ENCODE measurements around the gene OR51B4. TPM values are rescaled to one million over a fixed set of nuclear protein-coding genes. Genes with fewer than 3 reads are reported as not detected.

OR51B4 gene
- total and polyA plus RNA-seq, 7 experiments from 2014 or later: not detected

DNA sequence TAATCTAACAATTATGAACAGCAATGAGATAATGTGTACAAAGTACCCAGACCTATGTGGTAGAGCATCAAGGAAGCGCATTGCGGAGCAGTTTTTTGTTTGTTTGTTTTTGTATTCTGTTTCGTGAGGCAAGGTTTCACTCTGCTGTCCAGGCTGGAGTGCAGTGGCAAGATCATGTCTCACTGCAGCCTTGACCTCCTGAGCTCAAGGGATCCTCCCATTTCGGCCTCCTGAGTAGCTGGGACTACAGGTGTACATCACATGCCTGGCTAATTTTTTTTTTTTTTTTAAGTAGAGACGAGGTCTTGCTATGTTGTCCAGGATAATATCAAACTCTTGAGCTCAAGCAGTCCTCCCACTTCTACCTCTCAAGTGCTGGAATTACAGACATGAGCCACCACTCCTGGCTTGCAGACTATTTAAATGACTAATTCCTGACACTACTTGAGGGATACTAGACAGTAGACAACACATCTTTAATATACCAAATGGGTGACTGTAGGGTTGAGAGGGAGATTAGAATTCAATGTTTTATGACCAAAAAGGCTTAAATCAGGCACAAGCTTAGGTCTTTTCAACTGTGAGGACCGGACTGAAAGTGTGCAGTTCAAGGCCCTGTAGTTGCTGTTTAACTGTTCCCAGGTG is 12.7 kb downstream of the OR51B4 start:
- Mint-ChIP-seq H3K36me3 (no peaks in the 10 kb centered on the region), H3K27ac (no peak overlapping the region), H3K4me3 (no peak overlapping the region), H3K9me3 (peaks cover 0 to 2% (median 0%) of the 10 kb centered on the region in 11 donors), H3K4me1 (no peaks in the 10 kb centered on the region), H3K27me3 (peaks cover 0 to 5% (median 0%) of the 10 kb centered on the region in 5 donors)
- Histone ChIP-seq H3K27me3 (ENCODE audit: control insufficient read depth in 2 of 2, insufficient read depth in 2 of 2, low read length in 2 of 2) (no peaks in the 10 kb centered on the region), H3K9me3 (ENCODE audit: control insufficient read depth in 2 of 3, low read length in 3 of 3) (no peaks in the 10 kb centered on the region), H3K36me3 (ENCODE audit: control insufficient read depth in 2 of 3, insufficient read depth in 3 of 3, low read length in 3 of 3) (no peaks in the 10 kb centered on the region), H3K27ac (ENCODE audit: low read depth, low read length) (no peak overlapping the region), H3K4me1 (ENCODE audit: control insufficient read depth in 2 of 2, insufficient read depth in 2 of 2, low read length in 2 of 2) (no peaks in the 10 kb centered on the region), H3K4me3 (ENCODE audit: low read length) (no peak overlapping the region)
- ChIA-PET POLR2A (no interaction called here), CTCF (no interaction called here)
- DNase-seq: no peak
- intact Hi-C loops (cut with micrococcal nuclease): no loop called here
- ATAC-seq: no peak

- ATAC-seq: no peak
- Histone ChIP-seq H3K27me3 (ENCODE audit: control insufficient read depth in 2 of 2, insufficient read depth in 2 of 2, low read length in 2 of 2) (no peaks in the 10 kb centered on the region), H3K4me3 (ENCODE audit: low read length) (no peak overlapping the region), H3K36me3 (ENCODE audit: control insufficient read depth in 2 of 3, insufficient read depth in 3 of 3, low read length in 3 of 3) (no peaks in the 10 kb centered on the region), H3K9me3 (ENCODE audit: control insufficient read depth in 2 of 3, low read length in 3 of 3) (no peaks in the 10 kb centered on the region), H3K27ac (ENCODE audit: low read depth, low read length) (no peak overlapping the region), H3K4me1 (ENCODE audit: control insufficient read depth in 2 of 2, insufficient read depth in 2 of 2, low read length in 2 of 2) (no peaks in the 10 kb centered on the region)
- no peak overlapping the region for H3K4me3 Mint-ChIP-seq
- POLR2A ChIA-PET: no interaction called here
- intact Hi-C loops (cut with micrococcal nuclease): no loop called here
- no peaks in the 10 kb centered on the region for H3K4me1 Mint-ChIP-seq
- no peak for DNase-seq
- no peaks in the 10 kb centered on the region for H3K36me3 Mint-ChIP-seq
- H3K27me3 Mint-ChIP-seq: peaks cover 0 to 5% (median 0%) of the 10 kb centered on the region in 5 donors
- CTCF ChIA-PET: no interaction called here
- no peak overlapping the region for H3K27ac Mint-ChIP-seq
- H3K9me3 Mint-ChIP-seq: peaks cover 0 to 1% (median 0%) of the 10 kb centered on the region in 11 donors
Measured at GRCh38 chr11:5288108-5288905, 13.4 kb downstream of the OR51B4 start.

DNA sequence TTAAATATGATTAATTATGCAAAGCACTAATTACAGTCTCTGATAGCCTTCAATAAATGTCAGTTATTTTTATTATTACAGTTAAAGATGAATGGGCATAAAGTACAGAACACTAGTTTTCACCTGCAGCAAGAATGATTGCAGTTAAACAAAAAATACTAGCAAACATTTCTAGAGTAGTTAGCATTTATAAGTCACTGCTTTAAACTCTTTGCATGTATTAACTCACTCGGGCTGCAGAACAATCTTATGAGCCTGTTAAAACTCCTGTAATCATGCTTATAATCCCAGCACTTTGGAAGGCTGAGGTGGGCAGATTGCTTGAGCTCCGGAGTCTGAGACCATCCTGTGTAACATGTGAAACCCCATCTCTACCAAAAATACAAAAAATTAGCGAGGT is 14.8 kb downstream of the OR51B4 start:
- H3K9me3 ChIP-seq (ENCODE audit: control insufficient read depth in 2 of 3, low read length in 3 of 3): no peaks in the 10 kb centered on the region
- intact Hi-C loops (cut with micrococcal nuclease): no loop called here
- H3K27me3 ChIP-seq (ENCODE audit: control insufficient read depth in 2 of 2, insufficient read depth in 2 of 2, low read length in 2 of 2): no peaks in the 10 kb centered on the region
- POLR2A ChIA-PET: no interaction called here
- no peaks in the 10 kb centered on the region for H3K9me3 Mint-ChIP-seq
- H3K27ac Mint-ChIP-seq: no peak overlapping the region
- no peak overlapping the region for H3K27ac ChIP-seq (ENCODE audit: low read depth, low read length)
- H3K4me1 ChIP-seq (ENCODE audit: control insufficient read depth in 2 of 2, insufficient read depth in 2 of 2, low read length in 2 of 2): no peaks in the 10 kb centered on the region
- H3K27me3 Mint-ChIP-seq: peaks cover 0 to 7% (median 0%) of the 10 kb centered on the region in 5 donors
- H3K36me3 Mint-ChIP-seq: no peaks in the 10 kb centered on the region
- H3K4me1 Mint-ChIP-seq: no peaks in the 10 kb centered on the region
- H3K4me3 ChIP-seq (ENCODE audit: low read length): no peak overlapping the region
- CTCF ChIA-PET: no interaction called here
- no peaks in the 10 kb centered on the region for H3K36me3 ChIP-seq (ENCODE audit: control insufficient read depth in 2 of 3, insufficient read depth in 3 of 3, low read length in 3 of 3)
- ATAC-seq (no peak), DNase-seq (no peak)
- H3K4me3 Mint-ChIP-seq: no peak overlapping the region

GRCh38 chr11:5286351-5286750 is 15.4 kb downstream of the OR51B4 start:
- Mint-ChIP-seq H3K4me1 (no peaks in the 10 kb centered on the region), H3K27ac (no peak overlapping the region), H3K36me3 (no peaks in the 10 kb centered on the region), H3K9me3 (no peaks in the 10 kb centered on the region), H3K4me3 (no peak overlapping the region), H3K27me3 (peaks cover 0 to 7% (median 0%) of the 10 kb centered on the region in 5 donors)
- Histone ChIP-seq H3K27me3 (ENCODE audit: control insufficient read depth in 2 of 2, insufficient read depth in 2 of 2, low read length in 2 of 2) (no peaks in the 10 kb centered on the region), H3K4me1 (ENCODE audit: control insufficient read depth in 2 of 2, insufficient read depth in 2 of 2, low read length in 2 of 2) (no peaks in the 10 kb centered on the region), H3K36me3 (ENCODE audit: control insufficient read depth in 2 of 3, insufficient read depth in 3 of 3, low read length in 3 of 3) (no peaks in the 10 kb centered on the region), H3K9me3 (ENCODE audit: control insufficient read depth in 2 of 3, low read length in 3 of 3) (no peaks in the 10 kb centered on the region), H3K4me3 (ENCODE audit: low read length) (no peak overlapping the region), H3K27ac (ENCODE audit: low read depth, low read length) (no peak overlapping the region)
- DNase-seq: no peak
- ChIA-PET POLR2A (no interaction called here), CTCF (no interaction called here)
- intact Hi-C loops (cut with micrococcal nuclease): no loop called here
- ATAC-seq: no peak

DNA sequence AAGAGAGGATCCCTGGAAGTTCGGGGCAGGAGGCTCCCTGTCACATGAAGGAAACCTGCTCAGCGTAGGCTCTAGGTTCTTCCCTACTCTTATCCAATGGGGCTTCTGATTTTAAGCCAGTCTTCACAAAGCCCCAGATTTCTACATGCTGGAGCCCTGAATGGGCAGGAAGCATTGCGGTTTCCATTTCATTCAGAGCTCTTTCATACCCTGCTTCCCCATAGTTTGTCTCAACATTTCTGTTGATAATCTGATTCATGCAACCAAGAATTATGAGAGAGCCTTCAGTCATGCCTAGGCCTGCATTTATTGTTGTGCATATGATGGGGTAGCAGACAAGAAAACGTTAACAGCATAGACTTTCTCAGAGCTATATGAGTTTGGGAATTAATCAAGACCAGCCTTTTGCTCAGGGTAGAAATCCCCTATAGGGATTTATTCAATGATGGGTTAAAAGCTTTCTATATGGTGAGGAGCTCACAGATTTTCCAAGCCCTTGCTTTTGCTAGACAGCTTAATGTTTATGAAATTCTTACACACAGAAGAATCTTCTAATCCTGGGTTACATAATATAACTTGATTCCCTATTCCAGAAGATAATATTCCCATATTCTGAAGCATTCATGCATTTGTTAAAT is 15.9 kb downstream of the OR51B4 start:
- DNase-seq: no peak
- H3K4me3 ChIP-seq (ENCODE audit: low read length): no peak overlapping the region
- ChIA-PET POLR2A (no interaction called here), CTCF (no interaction called here)
- Mint-ChIP-seq H3K27ac (no peak overlapping the region), H3K4me1 (no peaks in the 10 kb centered on the region), H3K4me3 (no peak overlapping the region), H3K9me3 (no peaks in the 10 kb centered on the region), H3K27me3 (peaks cover 0 to 7% (median 0%) of the 10 kb centered on the region in 5 donors), H3K36me3 (no peaks in the 10 kb centered on the region)
- no peaks in the 10 kb centered on the region for H3K4me1 ChIP-seq (ENCODE audit: control insufficient read depth in 2 of 2, insufficient read depth in 2 of 2, low read length in 2 of 2)
- H3K9me3 ChIP-seq (ENCODE audit: control insufficient read depth in 2 of 3, low read length in 3 of 3): no peaks in the 10 kb centered on the region
- no peaks in the 10 kb centered on the region for H3K36me3 ChIP-seq (ENCODE audit: control insufficient read depth in 2 of 3, insufficient read depth in 3 of 3, low read length in 3 of 3)
- intact Hi-C loops (cut with micrococcal nuclease): no loop called here
- no peak for ATAC-seq
- no peaks in the 10 kb centered on the region for H3K27me3 ChIP-seq (ENCODE audit: control insufficient read depth in 2 of 2, insufficient read depth in 2 of 2, low read length in 2 of 2)
- H3K27ac ChIP-seq (ENCODE audit: low read depth, low read length): no peak overlapping the region

DNA sequence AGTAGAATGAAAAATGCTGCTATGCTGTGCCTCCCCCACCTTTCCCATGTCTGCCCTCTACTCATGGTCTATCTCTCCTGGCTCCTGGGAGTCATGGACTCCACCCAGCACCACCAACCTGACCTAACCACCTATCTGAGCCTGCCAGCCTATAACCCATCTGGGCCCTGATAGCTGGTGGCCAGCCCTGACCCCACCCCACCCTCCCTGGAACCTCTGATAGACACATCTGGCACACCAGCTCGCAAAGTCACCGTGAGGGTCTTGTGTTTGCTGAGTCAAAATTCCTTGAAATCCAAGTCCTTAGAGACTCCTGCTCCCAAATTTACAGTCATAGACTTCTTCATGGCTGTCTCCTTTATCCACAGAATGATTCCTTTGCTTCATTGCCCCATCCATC is 17.1 kb downstream of the OR51B4 start:
- H3K9me3 ChIP-seq (ENCODE audit: control insufficient read depth in 2 of 3, low read length in 3 of 3): no peaks in the 10 kb centered on the region
- H3K9me3 Mint-ChIP-seq: no peaks in the 10 kb centered on the region
- H3K27me3 Mint-ChIP-seq: peaks cover 0 to 7% (median 0%) of the 10 kb centered on the region in 5 donors
- intact Hi-C loops (cut with micrococcal nuclease): no loop called here
- H3K36me3 ChIP-seq (ENCODE audit: control insufficient read depth in 2 of 3, insufficient read depth in 3 of 3, low read length in 3 of 3): no peaks in the 10 kb centered on the region
- H3K4me1 Mint-ChIP-seq: peaks cover 0 to 3% (median 0%) of the 10 kb centered on the region in 7 donors
- no peak overlapping the region for H3K27ac Mint-ChIP-seq
- no peak overlapping the region for H3K27ac ChIP-seq (ENCODE audit: low read depth, low read length)
- no peaks in the 10 kb centered on the region for H3K27me3 ChIP-seq (ENCODE audit: control insufficient read depth in 2 of 2, insufficient read depth in 2 of 2, low read length in 2 of 2)
- no peaks in the 10 kb centered on the region for H3K36me3 Mint-ChIP-seq
- no peak overlapping the region for H3K4me3 ChIP-seq (ENCODE audit: low read length)
- no peaks in the 10 kb centered on the region for H3K4me1 ChIP-seq (ENCODE audit: control insufficient read depth in 2 of 2, insufficient read depth in 2 of 2, low read length in 2 of 2)
- ChIA-PET CTCF (no interaction called here), POLR2A (no interaction called here)
- ATAC-seq (no peak), DNase-seq (no peak)
- H3K4me3 Mint-ChIP-seq: no peak overlapping the region

Measured in naive thymus-derived CD4-positive, alpha-beta T cell (primary cell).